Hepatocyte (in vitro differentiated cells): Measurements from ENCODE around the gene C14orf180. TPM values are rescaled to one million over a fixed set of nuclear protein-coding genes. Genes with fewer than 3 reads are reported as not detected.

Experiments
- DNase-seq: peaks from one replicate; pipeline ENCODE4 v3.0.0-alpha.2; 2016; ENCODE audit warnings: low spot score
- H2AFZ ChIP-seq: fragments of 200-600 bp; sonication (generic); 2 replicates; pipeline ENCODE4 v1.6.0; 2016; ENCODE audit warnings: antibody characterized with exemption, mild to moderate bottlenecking
- H3K27ac ChIP-seq: fragments of 200-600 bp; sonication (generic); 2 replicates; pipeline ENCODE4 v1.5.1; 2016; ENCODE audit warnings: mild to moderate bottlenecking
- H3K27me3 ChIP-seq: fragments of 200-600 bp; sonication (generic); 2 replicates; pipeline ENCODE4 v1.6.1; 2016
- H3K36me3 ChIP-seq: fragments of 200-600 bp; sonication (generic); replicated peaks from 2 replicates; pipeline ENCODE4 v1.5.1; 2016; ENCODE audit warnings: low read depth; ENCODE audit not compliant: insufficient read depth
- H3K4me1 ChIP-seq: fragments of 200-600 bp; sonication (generic); 2 replicates; pipeline ENCODE4 v1.5.1; 2016; ENCODE audit warnings: mild to moderate bottlenecking, moderate library complexity; ENCODE audit not compliant: insufficient read depth
- H3K4me2 ChIP-seq: fragments of 200-600 bp; sonication (generic); 2 replicates; pipeline ENCODE4 v1.6.0; 2016
- H3K4me3 ChIP-seq: fragments of 200-600 bp; sonication (generic); 2 replicates; pipeline ENCODE4 v1.5.1; 2016; ENCODE audit warnings: mild to moderate bottlenecking
- H3K79me2 ChIP-seq: fragments of 200-600 bp; sonication (generic); 2 replicates; pipeline ENCODE4 v1.6.0; 2017; ENCODE audit warnings: mild to moderate bottlenecking
- H3K9me2 ChIP-seq: fragments of 200-600 bp; sonication (generic); replicated peaks from 2 replicates; pipeline ENCODE4 v1.6.0; 2017; ENCODE audit warnings: mild to moderate bottlenecking; ENCODE audit not compliant: insufficient read depth
- H3K9me3 ChIP-seq: fragments of 200-600 bp; sonication (generic); 2 replicates; pipeline ENCODE4 v1.5.1; 2016; ENCODE audit warnings: low read depth, mild to moderate bottlenecking
- H4K20me1 ChIP-seq: fragments of 200-600 bp; sonication (generic); 2 replicates; pipeline ENCODE4 v1.6.0; 2016; ENCODE audit warnings: mild to moderate bottlenecking; ENCODE audit not compliant: insufficient read depth, poor library complexity, severe bottlenecking
- CTCF ChIP-seq: fragments of 200-600 bp; sonication (generic); IDR thresholded peaks from 2 replicates; pipeline ENCODE4 v1.5.1; 2016; ENCODE audit warnings: antibody characterized with exemption, mild to moderate bottlenecking; ENCODE audit not compliant: poor library complexity
- EZH2 ChIP-seq: fragments of 200-600 bp; sonication (generic); IDR thresholded peaks from 2 replicates; pipeline ENCODE4 v1.6.1; 2016; ENCODE audit warnings: antibody characterized with exemption, mild to moderate bottlenecking, borderline replicate concordance
- EZH2phosphoT487 ChIP-seq: fragments of 200-600 bp; sonication (generic); IDR thresholded peaks from one replicate; pipeline ENCODE4 v1.6.1; 2018; ENCODE audit warnings: antibody characterized with exemption, mild to moderate bottlenecking, low read depth, moderate library complexity; ENCODE audit not compliant: unreplicated experiment, severe bottlenecking
- WGBS: methylation state at CpG from one replicate; pipeline ENCODE4 v1.1.6; 2016; ENCODE audit warnings: low lambda C conversion rate; ENCODE audit errors: missing lambda C conversion rate; 5-methylcytosine and 5-hydroxymethylcytosine counted together
- polyA plus RNA-seq: library from polyadenylated mRNA; unstranded; fragments of >200 nt; fragmentation: Nextera tagmentation; extraction: Ambion mirVana; gene quantifications from 2 replicates; pipeline ENCODE4 v1.2.1, GENCODE V29; 2016
- total RNA-seq: library from RNA; depleted of rRNA; stranded (reverse); fragments of >200 nt; gene quantifications from 2 replicates; pipeline ENCODE4 v1.2.3, GENCODE V29; 2014

The C14orf180 gene
- total and polyA plus RNA-seq, 2 experiments from 2014 or later: 1.1 to 1.2 TPM

- no peaks in the 10 kb centered on the region for H3K27me3 ChIP-seq
- H2AFZ ChIP-seq: no peak overlapping the region
- no peak overlapping the region for H3K4me3 ChIP-seq
- no peak overlapping the region for H3K4me2 ChIP-seq
- H3K27ac ChIP-seq: no peak overlapping the region
- no peaks in the 10 kb centered on the region for H3K79me2 ChIP-seq
- DNase-seq: no peak
- H3K36me3 ChIP-seq: no peaks in the 10 kb centered on the region
- peaks cover 13% of the 10 kb centered on the region for H3K4me1 ChIP-seq
- no peak for TF ChIP-seq EZH2phosphoT487
- no peak for TF ChIP-seq CTCF
- no peak for TF ChIP-seq EZH2
- H3K9me2 ChIP-seq: no peaks in the 10 kb centered on the region
- no peaks in the 10 kb centered on the region for H4K20me1 ChIP-seq
- no peaks in the 10 kb centered on the region for H3K9me3 ChIP-seq
- WGBS: 81% methylated on average over 12 of the region's 12 CpGs
Measured at GRCh38 chr14:104554088-104554607, 25.4 kb upstream of the C14orf180 start.

GRCh38 chr14:104554608-104555429 lies 24.7 kb upstream of the C14orf180 start:
- 64% methylated on average over 25 of the region's 26 CpGs for WGBS
- Histone ChIP-seq H3K9me3 (no peaks in the 10 kb centered on the region), H3K27me3 (no peaks in the 10 kb centered on the region), H3K36me3 (no peaks in the 10 kb centered on the region), H3K4me3 (no peak overlapping the region), H3K79me2 (no peaks in the 10 kb centered on the region), H3K4me2 (no peak overlapping the region), H3K9me2 (no peaks in the 10 kb centered on the region), H4K20me1 (no peaks in the 10 kb centered on the region), H2AFZ (no peak overlapping the region), H3K27ac (no peak overlapping the region), H3K4me1 (peaks cover 13% of the 10 kb centered on the region)
- TF ChIP-seq EZH2: no peak
- no peak for TF ChIP-seq EZH2phosphoT487
- no peak for TF ChIP-seq CTCF
- DNase-seq: peak; percentile 43

GRCh38 chr14:104555430-104556255 lies 23.9 kb upstream of the C14orf180 start:
- no peaks in the 10 kb centered on the region for H4K20me1 ChIP-seq
- H3K27ac ChIP-seq: no peak overlapping the region
- H3K9me3 ChIP-seq: no peaks in the 10 kb centered on the region
- DNase-seq: no peak
- no peaks in the 10 kb centered on the region for H3K9me2 ChIP-seq
- no peaks in the 10 kb centered on the region for H3K27me3 ChIP-seq
- H3K4me1 ChIP-seq: peaks cover 13% of the 10 kb centered on the region
- TF ChIP-seq EZH2 (no peak), CTCF (no peak), EZH2phosphoT487 (no peak)
- H3K4me2 ChIP-seq: no peak overlapping the region
- no peaks in the 10 kb centered on the region for H3K36me3 ChIP-seq
- H3K79me2 ChIP-seq: no peaks in the 10 kb centered on the region
- H2AFZ ChIP-seq: no peak overlapping the region
- WGBS: 87% methylated on average over 11 of the region's 11 CpGs
- no peak overlapping the region for H3K4me3 ChIP-seq
